Measurements from ENCODE around the gene CDCA3.

The CDCA3 gene

DNA sequence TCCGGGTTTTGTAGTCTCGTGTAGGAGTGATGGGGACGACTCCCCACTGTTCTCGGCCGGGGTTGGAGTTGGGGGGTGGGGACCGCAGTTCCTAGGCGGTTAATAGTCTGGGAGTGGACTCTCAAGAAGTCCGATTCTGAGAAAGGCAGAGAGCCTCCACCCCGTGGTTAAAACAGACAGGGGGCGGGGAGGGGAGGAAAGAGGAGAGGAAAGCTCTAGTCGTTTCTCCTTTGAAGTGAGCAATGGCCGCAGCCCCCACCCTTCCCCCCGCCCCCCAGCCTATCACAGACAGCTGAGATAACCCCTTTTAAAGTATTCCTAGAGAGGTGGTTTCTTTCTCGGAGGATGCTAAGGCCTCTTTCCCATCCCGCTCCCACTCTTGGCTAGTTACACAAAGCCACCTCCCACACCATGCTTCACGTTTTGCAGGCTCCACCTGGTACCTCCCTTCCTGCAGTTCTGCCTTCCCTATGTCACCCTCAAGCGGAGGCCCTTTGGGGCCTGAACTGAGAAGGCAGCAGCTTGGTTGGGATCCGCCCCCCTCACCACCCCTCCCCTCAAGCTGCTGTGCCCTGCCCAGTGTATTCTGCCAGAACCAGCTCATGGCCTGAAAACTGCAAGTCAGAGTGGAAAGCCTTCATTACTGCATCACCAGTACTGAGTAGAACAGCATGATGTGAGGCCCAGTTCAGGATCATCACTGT is 1.7 kb upstream of the CDCA3 start:
- peak; percentile 49 to 50 for DNase-seq

DNA sequence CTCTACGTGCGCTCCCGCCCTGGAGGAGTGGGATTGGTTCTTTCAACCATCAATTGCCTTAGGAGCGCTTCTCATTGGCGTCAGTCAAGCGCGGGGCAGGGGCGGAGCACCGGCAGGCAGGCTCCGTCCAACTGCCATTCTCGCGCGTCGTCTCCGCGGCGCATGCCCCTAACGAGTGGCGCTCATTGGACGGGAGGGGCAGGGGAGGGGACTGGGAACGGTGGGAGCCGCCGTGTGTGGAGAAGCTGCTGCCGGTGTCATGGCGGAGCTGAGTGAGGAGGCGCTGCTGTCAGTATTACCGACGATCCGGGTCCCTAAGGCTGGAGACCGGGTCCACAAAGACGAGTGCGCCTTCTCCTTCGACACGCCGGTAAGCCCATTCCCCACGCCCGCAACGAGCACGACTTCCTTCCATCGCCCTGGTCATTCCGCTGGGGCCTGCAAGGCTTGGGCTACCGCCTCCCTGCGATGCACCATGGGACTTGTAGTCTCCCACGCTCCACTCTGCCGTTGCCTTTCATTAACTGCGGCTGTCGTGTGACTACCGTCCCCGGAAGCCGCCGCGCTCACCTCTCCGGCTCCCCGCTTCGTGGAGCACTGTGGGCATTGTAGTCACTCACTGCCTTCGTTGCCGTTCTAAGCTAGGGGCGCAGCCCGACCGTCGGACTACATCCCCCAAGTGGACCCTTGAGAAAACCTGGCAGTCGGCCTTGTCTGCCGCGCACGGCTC is 1.0 kb upstream of the CDCA3 start, which contains the start of gene USP5:
Gene USP5, plus strand, starts transcription at position 230 of the 730 bp plus-strand sequence. Its CDS starts 30 bp downstream, at position 260.
- DNase-seq = peak; percentile 96 to 98

DNA sequence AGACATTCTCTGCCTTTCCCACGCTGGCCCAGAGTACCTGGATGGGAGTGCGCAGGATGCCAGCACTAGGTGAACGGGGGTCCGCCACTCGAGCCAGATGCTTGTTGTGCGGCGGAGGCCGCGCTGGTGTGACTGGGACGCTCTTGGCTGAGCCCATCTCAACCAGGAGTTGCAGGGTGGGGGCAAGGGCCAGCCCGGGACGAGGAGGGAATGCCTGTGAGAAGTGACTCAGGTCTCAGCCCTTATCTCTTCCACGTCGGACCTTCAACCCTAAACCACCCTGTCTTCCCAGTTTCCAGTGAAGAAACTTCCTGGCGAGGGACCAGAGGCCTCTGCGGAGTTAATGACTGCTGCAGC is 312 bp downstream of the CDCA3 start:
- peak in 1 of 2 donors; percentile 10 for DNase-seq

DNA sequence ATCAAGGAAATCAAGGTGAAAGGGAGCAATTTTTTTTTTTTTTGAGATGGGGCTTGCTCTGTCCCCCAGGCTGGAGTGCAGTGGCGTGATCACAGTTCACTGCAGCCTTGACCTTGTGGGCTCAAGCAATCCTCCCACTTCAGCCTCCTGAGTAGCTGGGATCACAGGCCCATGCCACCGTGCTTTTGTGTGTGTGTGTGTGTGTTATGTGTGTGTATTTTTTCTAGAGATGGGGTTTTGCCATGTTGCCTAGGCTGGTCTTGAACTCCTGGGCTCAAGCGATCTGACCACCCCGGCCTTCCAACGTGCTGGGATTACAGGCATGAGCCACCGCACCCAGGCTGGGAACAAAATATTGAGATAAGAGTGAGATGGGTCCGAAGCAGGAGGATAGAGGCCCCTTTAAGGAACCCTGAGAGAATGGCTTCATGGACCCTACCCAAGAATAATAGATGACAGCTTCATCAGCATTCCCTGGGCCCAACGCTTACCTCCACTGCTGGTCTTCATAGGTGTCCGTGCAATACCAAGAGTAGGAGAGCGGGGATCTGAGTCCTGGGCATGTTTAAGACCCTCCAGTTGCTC is 1.0 kb downstream of the CDCA3 start:
- no peak for DNase-seq

GRCh38 chr12:6849427-6849826 is 1.7 kb downstream of the CDCA3 start:
- no peak for DNase-seq

DNA sequence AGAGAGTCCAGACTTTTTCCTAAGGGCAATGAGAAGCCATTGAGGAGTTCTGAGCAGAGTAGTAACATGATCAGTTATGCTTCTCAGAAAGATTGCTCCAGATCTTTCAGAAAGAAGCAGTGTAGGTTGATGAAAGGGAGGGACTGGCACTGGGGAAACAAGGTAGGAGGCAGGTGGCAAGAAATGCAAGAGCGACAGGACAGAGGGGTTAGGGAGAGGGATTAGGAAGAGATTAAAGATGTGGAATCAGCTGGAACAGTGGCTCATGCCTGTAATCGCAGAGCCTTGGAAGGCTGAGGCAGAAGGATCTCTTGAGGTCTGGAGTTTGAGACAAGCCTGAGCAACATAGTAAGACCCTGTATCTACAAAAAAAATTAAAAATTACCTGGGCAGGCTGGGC is 3.4 kb downstream of the CDCA3 start:
- no peak for DNase-seq

- no peak for DNase-seq
Observed at GRCh38 chr12:6846316-6846869, 4.7 kb downstream of the CDCA3 start.

DNA sequence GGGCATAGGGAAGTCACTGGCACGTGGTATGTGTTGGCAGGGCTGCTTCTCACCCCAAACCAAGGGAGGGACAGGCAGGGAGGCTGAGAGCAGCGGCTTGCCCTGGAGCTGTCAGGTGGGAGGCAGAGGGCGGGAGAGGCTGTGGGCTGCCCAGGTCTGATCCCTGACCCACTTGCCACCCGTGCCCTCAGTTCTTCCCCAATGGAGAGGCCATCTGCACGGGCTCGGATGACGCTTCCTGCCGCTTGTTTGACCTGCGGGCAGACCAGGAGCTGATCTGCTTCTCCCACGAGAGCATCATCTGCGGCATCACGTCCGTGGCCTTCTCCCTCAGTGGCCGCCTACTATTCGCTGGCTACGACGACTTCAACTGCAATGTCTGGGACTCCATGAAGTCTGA is 5.7 kb downstream of the CDCA3 start:
- DNase-seq = no peak

DNA sequence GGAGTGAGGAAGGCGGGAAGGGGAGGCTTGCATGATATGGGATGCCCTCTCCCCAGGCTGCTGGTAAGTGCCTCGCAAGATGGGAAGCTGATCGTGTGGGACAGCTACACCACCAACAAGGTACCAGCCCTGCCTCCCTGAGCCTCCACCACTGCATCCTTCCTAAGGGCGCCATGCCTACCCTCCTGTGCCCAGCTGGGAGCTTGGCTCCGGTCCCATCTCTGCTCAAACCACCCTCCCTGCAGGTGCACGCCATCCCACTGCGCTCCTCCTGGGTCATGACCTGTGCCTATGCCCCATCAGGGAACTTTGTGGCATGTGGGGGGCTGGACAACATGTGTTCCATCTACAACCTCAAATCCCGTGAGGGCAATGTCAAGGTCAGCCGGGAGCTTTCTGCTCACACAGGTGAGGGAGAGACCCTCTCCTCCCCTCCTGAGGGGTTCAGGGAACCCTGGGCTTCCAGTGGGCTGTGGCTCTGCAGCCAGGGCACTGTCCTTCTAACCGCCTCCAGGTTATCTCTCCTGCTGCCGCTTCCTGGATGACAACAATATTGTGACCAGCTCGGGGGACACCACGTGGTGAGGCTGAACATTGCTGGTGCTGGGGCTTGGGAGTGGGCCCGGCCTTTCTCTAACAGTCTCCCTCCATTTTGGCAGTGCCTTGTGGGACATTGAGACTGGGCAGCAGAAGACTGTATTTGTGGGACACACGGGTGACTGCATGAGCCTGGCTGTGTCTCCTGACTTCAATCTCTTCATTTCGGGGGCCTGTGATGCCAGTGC is 7.8 kb downstream of the CDCA3 start:
- no peak for DNase-seq

DNA sequence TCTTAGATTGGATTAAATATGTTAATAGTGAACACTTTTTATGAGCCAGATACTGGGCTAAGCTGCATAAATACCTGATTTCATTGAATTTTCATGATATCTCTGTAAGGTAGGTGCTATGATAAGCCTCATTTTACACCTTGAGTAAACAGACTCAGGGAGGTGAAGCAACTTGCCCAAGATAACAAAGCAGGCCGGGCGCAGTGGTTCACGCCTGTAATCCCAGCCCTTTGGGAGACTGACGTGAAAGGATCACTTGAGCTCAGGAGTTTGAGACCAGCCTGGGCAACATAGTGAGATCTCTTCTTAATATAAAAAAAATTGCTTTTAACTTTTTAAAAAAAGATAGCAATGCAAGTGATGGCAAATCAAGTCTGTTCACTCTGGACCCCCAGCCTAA is 9.0 kb downstream of the CDCA3 start:
- no peak for DNase-seq

DNA sequence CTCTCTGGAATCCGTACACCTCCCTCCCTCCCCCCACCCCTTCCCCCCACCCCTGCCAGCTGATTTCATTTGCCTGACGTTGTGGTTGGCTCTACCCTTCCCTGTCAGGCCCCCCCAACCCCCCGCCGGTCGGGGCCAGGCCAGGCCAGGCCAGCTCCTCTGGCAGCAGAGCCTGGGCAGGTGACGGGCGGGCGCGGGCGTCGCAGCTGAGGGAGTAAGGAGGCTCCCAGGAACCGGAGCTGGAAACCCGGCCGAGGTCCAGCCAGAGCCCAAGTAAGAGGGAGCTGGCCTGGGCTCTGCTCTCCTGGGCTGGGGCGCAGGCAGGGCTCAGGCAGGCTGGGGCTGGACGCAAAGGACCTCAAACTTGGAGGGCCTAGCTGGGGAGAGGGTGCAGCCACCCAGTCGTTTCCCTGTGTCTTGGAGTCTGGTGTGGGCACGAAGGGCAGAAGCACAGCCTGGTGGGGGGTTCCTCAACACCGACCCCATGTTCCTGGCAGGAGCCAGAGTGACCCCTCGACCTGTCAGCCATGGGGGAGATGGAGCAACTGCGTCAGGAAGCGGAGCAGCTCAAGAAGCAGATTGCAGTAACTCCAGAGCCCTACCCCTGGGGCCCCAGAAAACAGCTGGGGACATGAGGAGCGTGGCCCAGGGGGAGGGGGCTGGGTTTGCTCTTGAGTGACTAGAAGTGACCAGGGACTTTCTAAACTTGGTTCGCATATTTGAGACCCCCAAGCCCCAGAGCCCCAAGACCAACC is 10.1 kb downstream of the CDCA3 start, which contains the start of gene GNB3:
Gene GNB3, plus strand, starts transcription at position 165 of the 755 bp plus-strand sequence. Its CDS starts 363 bp downstream, at position 528.
- no peak for DNase-seq

GRCh38 chr12:6840330-6840729 is 10.8 kb downstream of the CDCA3 start:
- DNase-seq = no peak

- DNase-seq = no peak
Observed at GRCh38 chr12:6839482-6840201, 11.4 kb downstream of the CDCA3 start.

DNA sequence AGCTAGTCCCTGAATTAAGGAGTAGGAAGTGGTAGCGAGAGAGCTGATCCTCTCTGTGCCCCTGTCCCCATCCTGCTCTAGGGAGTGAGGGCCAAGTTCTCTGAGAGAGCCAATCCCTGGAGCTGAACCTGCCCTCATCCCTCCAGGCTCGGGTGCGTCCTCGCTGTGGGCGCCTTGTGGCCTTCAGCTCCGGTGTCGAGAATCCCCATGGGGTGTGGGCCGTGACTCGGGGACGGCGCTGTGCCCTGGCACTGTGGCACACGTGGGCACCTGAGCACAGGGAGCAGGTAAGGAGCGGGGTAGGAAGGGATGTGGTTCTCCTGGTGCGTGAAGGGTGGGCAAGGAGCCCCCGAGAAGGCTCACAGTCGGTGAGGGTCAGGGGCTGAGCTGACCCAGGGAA is 12.2 kb downstream of the CDCA3 start:
- DNase-seq = no peak

- no peak for DNase-seq
Observed at GRCh38 chr12:6837370-6838060, 13.6 kb downstream of the CDCA3 start.

DNA sequence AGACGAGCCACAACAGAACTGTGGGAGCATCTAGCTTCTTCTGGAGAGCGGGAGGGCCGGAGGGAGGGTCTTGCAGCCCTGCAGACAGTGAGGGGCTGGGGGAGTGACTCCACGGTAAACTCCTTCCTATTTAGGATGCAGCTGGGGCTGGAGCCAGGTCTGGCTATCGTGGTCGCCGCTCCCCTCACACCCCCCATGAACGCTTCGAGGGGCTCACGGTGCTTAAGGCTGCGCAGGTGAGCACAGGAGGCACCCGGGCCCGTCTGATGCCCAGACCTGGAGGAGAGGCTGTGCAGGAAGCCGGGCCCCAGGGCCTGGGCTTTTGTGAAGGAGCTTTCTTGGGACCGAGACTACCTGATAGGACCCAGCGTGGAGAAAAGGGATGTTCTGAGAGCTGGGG is 14.2 kb downstream of the CDCA3 start:
- DNase-seq = no peak

DNA sequence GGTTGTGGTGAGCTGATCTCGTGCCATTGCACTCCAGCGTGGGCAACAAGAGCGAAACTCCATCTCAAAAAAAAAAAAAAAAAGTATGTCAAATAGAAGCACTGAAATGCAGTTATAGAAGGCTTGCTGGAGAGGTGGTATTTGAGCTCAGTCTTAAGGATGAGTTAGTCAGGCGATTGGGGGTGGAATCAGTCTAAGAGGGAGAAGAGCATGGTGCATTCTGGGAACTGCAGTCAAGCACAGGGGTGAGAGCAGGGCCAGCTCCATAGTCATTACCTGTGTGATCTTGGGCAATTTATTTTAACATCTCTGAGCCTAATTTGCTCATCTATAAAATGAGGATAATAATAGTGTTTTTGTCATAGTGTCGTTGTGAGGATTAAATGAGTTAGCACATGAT is 16.2 kb downstream of the CDCA3 start:
- no peak for DNase-seq

- no peak for DNase-seq
Observed at GRCh38 chr12:6834254-6834653, 16.8 kb downstream of the CDCA3 start.

- no peak for DNase-seq
Observed at GRCh38 chr12:6833189-6833890, 17.7 kb downstream of the CDCA3 start.

- no peak for DNase-seq
Observed at GRCh38 chr12:6832125-6832524, 19.0 kb downstream of the CDCA3 start.

Measured in activated CD4-positive, alpha-beta T cell treated with anti-CD3 and anti-CD28 coated beads for 4 hours (primary cell).